Neural cell (in vitro differentiated cells): Measurements from ENCODE around the gene PARD3B. TPM values are rescaled to one million over a fixed set of nuclear protein-coding genes. Genes with fewer than 3 reads are reported as not detected.

Source experiments
- H2AFZ ChIP-seq: fragments of 200-600, 300-800 bp; sonication (generic), shearing (Covaris generic); 2 replicates; pipeline ENCODE4 v1.6.0; 2014; ENCODE audit warnings: low read depth, mild to moderate bottlenecking, antibody characterized with exemption, low read length, moderate library complexity
- H3F3A ChIP-seq: fragments of 200-600 bp; shearing (Covaris generic); 2 replicates; pipeline ENCODE4 v1.6.1; 2016; ENCODE audit warnings: mild to moderate bottlenecking, moderate library complexity, mixed read lengths, antibody characterized with exemption, low read length; ENCODE audit not compliant: insufficient read depth, poor library complexity, severe bottlenecking
- H3K27ac ChIP-seq: fragments of 200-600, 300-800 bp; sonication (generic), shearing (Covaris generic); 2 replicates; pipeline ENCODE4 v1.5.1; 2014; ENCODE audit warnings: mild to moderate bottlenecking, low read length, moderate library complexity
- H3K27me3 ChIP-seq: fragments of 300-800, 200-600 bp; sonication (generic), shearing (Covaris generic); 2 replicates; pipeline ENCODE4 v1.6.0; 2014; ENCODE audit warnings: mild to moderate bottlenecking, low read depth, low read length, moderate library complexity; ENCODE audit not compliant: insufficient read depth
- H3K36me3 ChIP-seq: fragments of 300-800, 200-600 bp; sonication (generic), shearing (Covaris generic); 2 replicates; pipeline ENCODE4 v1.5.1; 2014; ENCODE audit warnings: mild to moderate bottlenecking, antibody characterized with exemption, low read length, moderate library complexity; ENCODE audit not compliant: insufficient read depth
- H3K4me2 ChIP-seq: fragments of 300-800, 200-600 bp; sonication (generic), shearing (Covaris generic); 2 replicates; pipeline ENCODE4 v1.6.0; 2014; ENCODE audit warnings: mild to moderate bottlenecking, low read length
- H3K4me3 ChIP-seq: fragments of 300-800, 200-600 bp; sonication (generic), shearing (Covaris generic); 2 replicates; pipeline ENCODE4 v1.5.1; 2014; ENCODE audit warnings: mild to moderate bottlenecking, low read length, moderate library complexity
- H3K79me2 ChIP-seq: fragments of 200-600 bp; shearing (Covaris generic); replicated peaks from 2 replicates; pipeline ENCODE4 v1.6.0; 2014; ENCODE audit warnings: mild to moderate bottlenecking, low read length, moderate library complexity; ENCODE audit not compliant: insufficient read depth
- H3K9ac ChIP-seq: fragments of 300-800, 200-600 bp; sonication (generic), shearing (Covaris generic); 2 replicates; pipeline ENCODE4 v1.6.1; 2016; ENCODE audit warnings: mild to moderate bottlenecking, low read length, mixed read lengths
- H3K9me2 ChIP-seq: fragments of 200-600 bp; shearing (Covaris generic); 2 replicates; pipeline ENCODE4 v1.6.1; 2016; ENCODE audit warnings: mild to moderate bottlenecking, low read length, mixed read lengths; ENCODE audit not compliant: insufficient read depth
- H3K9me3 ChIP-seq: fragments of 200-600, 300-800 bp; sonication (generic), shearing (Covaris generic); 2 replicates; pipeline ENCODE4 v1.6.1; 2016; ENCODE audit warnings: mild to moderate bottlenecking, mixed run types, low read length, moderate library complexity, mixed read lengths
- H4K20me1 ChIP-seq: fragments of 200-600 bp; shearing (Covaris generic); 2 replicates; pipeline ENCODE4 v1.6.1; 2016; ENCODE audit warnings: mild to moderate bottlenecking, mixed run types; ENCODE audit not compliant: insufficient read depth
- CTCF ChIP-seq: fragments of 450-650 bp; IDR thresholded peaks from 2 replicates; pipeline ENCODE4 v1.5.1; 2014; ENCODE audit warnings: antibody characterized with exemption, mild to moderate bottlenecking, moderate library complexity; ENCODE audit not compliant: poor library complexity, severe bottlenecking
- EP300 ChIP-seq: fragments of 450-650 bp; conservative IDR thresholded peaks from 2 replicates; pipeline ENCODE4 v1.6.1; 2014; ENCODE audit warnings: antibody characterized with exemption, mild to moderate bottlenecking, moderate library complexity; ENCODE audit not compliant: poor library complexity, severe bottlenecking
- EZH2 ChIP-seq: fragments of 200-600, 300-800 bp; shearing (Covaris generic), sonication (generic); IDR thresholded peaks from 2 replicates; pipeline ENCODE4 v1.6.1; 2014; ENCODE audit warnings: antibody characterized with exemption, low read length, borderline replicate concordance, mild to moderate bottlenecking; ENCODE audit not compliant: insufficient read depth, poor library complexity, severe bottlenecking
- MXI1 ChIP-seq: fragments of 450-650 bp; conservative IDR thresholded peaks from 2 replicates; pipeline ENCODE4 v1.6.1; 2014; ENCODE audit warnings: antibody characterized with exemption, mild to moderate bottlenecking; ENCODE audit not compliant: poor library complexity, severe bottlenecking
- POLR2AphosphoS5 ChIP-seq: IDR thresholded peaks from 2 replicates; pipeline ENCODE4 v1.6.1; 2012
- RAD21 ChIP-seq: fragments of 450-650 bp; conservative IDR thresholded peaks from 2 replicates; pipeline ENCODE4 v1.6.1; 2014; ENCODE audit warnings: antibody characterized with exemption, mild to moderate bottlenecking, moderate library complexity
- SMC3 ChIP-seq: fragments of 450-650 bp; conservative IDR thresholded peaks from 2 replicates; pipeline ENCODE4 v1.6.1; 2014; ENCODE audit warnings: antibody characterized with exemption, mild to moderate bottlenecking, moderate library complexity; ENCODE audit not compliant: poor library complexity
- TAF1 ChIP-seq: IDR thresholded peaks from 2 replicates; pipeline ENCODE4 v1.6.1; 2012; ENCODE audit warnings: low read depth
- polyA plus RNA-seq: library from polyadenylated mRNA; depleted of rRNA; stranded (reverse); fragments of >200 nt; gene quantifications from 2 replicates; pipeline ENCODE4 v1.2.3, GENCODE V29; 2014

Gene PARD3B
- polyA plus RNA-seq, 1 donor from 2014 or later: 0.54 TPM

- H3K27ac ChIP-seq: peak overlapping the region; percentile 10
- H3K4me2 ChIP-seq: no peak overlapping the region
- no peaks in the 10 kb centered on the region for H3K9me3 ChIP-seq
- H3F3A ChIP-seq: no peaks in the 10 kb centered on the region
- no peak for TF ChIP-seq CTCF
- TF ChIP-seq EZH2: no peak
- TF ChIP-seq SMC3: no peak
- no peak for TF ChIP-seq TAF1
- TF ChIP-seq MXI1: no peak
- TF ChIP-seq POLR2AphosphoS5: no peak
- no peak for TF ChIP-seq RAD21
- no peaks in the 10 kb centered on the region for H3K79me2 ChIP-seq
- H3K27me3 ChIP-seq: no peaks in the 10 kb centered on the region
- H2AFZ ChIP-seq: no peak overlapping the region
- no peaks in the 10 kb centered on the region for H4K20me1 ChIP-seq
- no peaks in the 10 kb centered on the region for H3K36me3 ChIP-seq
- H3K4me3 ChIP-seq: no peak overlapping the region
- H3K9me2 ChIP-seq: no peaks in the 10 kb centered on the region
- no peak overlapping the region for H3K9ac ChIP-seq
Measured at GRCh38 chr2:204827701-204828590, 282.7 kb downstream of the PARD3B start.

GRCh38 chr2:204834716-204835384, 289.6 kb downstream of the PARD3B start:
- H3K27ac ChIP-seq: no peak overlapping the region
- no peaks in the 10 kb centered on the region for H3K9me3 ChIP-seq
- H3K79me2 ChIP-seq: no peaks in the 10 kb centered on the region
- no peak overlapping the region for H3K4me2 ChIP-seq
- H3K9me2 ChIP-seq: no peaks in the 10 kb centered on the region
- no peak overlapping the region for H2AFZ ChIP-seq
- no peak overlapping the region for H3K4me3 ChIP-seq
- no peaks in the 10 kb centered on the region for H4K20me1 ChIP-seq
- no peaks in the 10 kb centered on the region for H3K36me3 ChIP-seq
- no peaks in the 10 kb centered on the region for H3K27me3 ChIP-seq
- TF ChIP-seq POLR2AphosphoS5: no peak
- no peak for TF ChIP-seq RAD21
- TF ChIP-seq EP300: no peak
- no peak for TF ChIP-seq CTCF
- no peak overlapping the region for H3K9ac ChIP-seq
- no peaks in the 10 kb centered on the region for H3F3A ChIP-seq
